ENCODE data around the gene FAM3D. TPM values are rescaled to one million over a fixed set of nuclear protein-coding genes. Genes with fewer than 3 reads are reported as not detected.
"Not testable (repeated sequence)": the region's sequence is repeated elsewhere in the genome, so short reads cannot be mapped to it uniquely, and the experiment has no call there.

The FAM3D gene
- total RNA-seq, 2 experiments from 2014 or later: not detected

GRCh38 chr3:58680879-58681525, 14.4 kb upstream of the FAM3D start:
- Mint-ChIP-seq H3K9me3 (ENCODE audit: insufficient read depth) (no peaks in the 10 kb centered on the region), H3K27ac (no peak overlapping the region), H3K27me3 (ENCODE audit: low read depth) (peaks cover 5% of the 10 kb centered on the region), H3K4me3 (no peak overlapping the region), H3K36me3 (ENCODE audit: low read depth) (no peaks in the 10 kb centered on the region), H3K4me1 (ENCODE audit: low read depth) (no peaks in the 10 kb centered on the region)
- ATAC-seq (no peak), DNase-seq (no peak)
- ChIA-PET POLR2A (no interaction called here), CTCF (no interaction called here)

- H3K4me3 Mint-ChIP-seq: no peak overlapping the region
Measured at GRCh38 chr3:58679974-58680666, 13.5 kb upstream of the FAM3D start.

GRCh38 chr3:58679446-58679845, 12.9 kb upstream of the FAM3D start:
- H3K36me3 Mint-ChIP-seq (ENCODE audit: low read depth): no peaks in the 10 kb centered on the region
- no peaks in the 10 kb centered on the region for H3K9me3 Mint-ChIP-seq (ENCODE audit: insufficient read depth)
- POLR2A ChIA-PET: no interaction called here
- H3K27me3 Mint-ChIP-seq (ENCODE audit: low read depth): peaks cover 11% of the 10 kb centered on the region
- no peak overlapping the region for H3K4me3 Mint-ChIP-seq
- CTCF ChIA-PET: no interaction called here
- ATAC-seq (no peak), DNase-seq (no peak)
- no peak overlapping the region for H3K27ac Mint-ChIP-seq
- no peaks in the 10 kb centered on the region for H3K4me1 Mint-ChIP-seq (ENCODE audit: low read depth)

More at GRCh38 chr3:58679974-58680666, 13.5 kb upstream of the FAM3D start:
- Mint-ChIP-seq H3K9me3 (ENCODE audit: insufficient read depth) (no peaks in the 10 kb centered on the region), H3K27me3 (ENCODE audit: low read depth) (peaks cover 11% of the 10 kb centered on the region), H3K4me1 (ENCODE audit: low read depth) (no peaks in the 10 kb centered on the region), H3K36me3 (ENCODE audit: low read depth) (no peaks in the 10 kb centered on the region), H3K27ac (no peak overlapping the region)
- CTCF ChIA-PET: no interaction called here
- POLR2A ChIA-PET: no interaction called here
- no peak for DNase-seq
- no peak for ATAC-seq

- ATAC-seq; POLR2A ChIA-PET; H3K4me1 Mint-ChIP-seq (ENCODE audit: low read depth); H3K27ac Mint-ChIP-seq; H3K4me3 Mint-ChIP-seq; H3K9me3 Mint-ChIP-seq (ENCODE audit: insufficient read depth); H3K36me3 Mint-ChIP-seq (ENCODE audit: low read depth); DNase-seq; CTCF ChIA-PET: not testable (repeated sequence)
- H3K27me3 Mint-ChIP-seq (ENCODE audit: low read depth): peaks cover 11% of the 10 kb centered on the region
Measured at GRCh38 chr3:58678177-58678970, 11.8 kb upstream of the FAM3D start.

- DNase-seq (no peak), ATAC-seq (no peak)
- ChIA-PET POLR2A (no interaction called here), CTCF (no interaction called here)
- H3K4me1 Mint-ChIP-seq (ENCODE audit: low read depth): no peaks in the 10 kb centered on the region
- no peaks in the 10 kb centered on the region for H3K36me3 Mint-ChIP-seq (ENCODE audit: low read depth)
- peaks cover 7% of the 10 kb centered on the region for H3K27me3 Mint-ChIP-seq (ENCODE audit: low read depth)
- no peaks in the 10 kb centered on the region for H3K9me3 Mint-ChIP-seq (ENCODE audit: insufficient read depth)
- H3K4me3 Mint-ChIP-seq: no peak overlapping the region
- H3K27ac Mint-ChIP-seq: no peak overlapping the region
Measured at GRCh38 chr3:58672880-58673279, 6.3 kb upstream of the FAM3D start.

- Mint-ChIP-seq H3K36me3 (ENCODE audit: low read depth) (no peaks in the 10 kb centered on the region), H3K27ac (no peak overlapping the region), H3K4me1 (ENCODE audit: low read depth) (no peaks in the 10 kb centered on the region), H3K4me3 (no peak overlapping the region), H3K9me3 (ENCODE audit: insufficient read depth) (no peaks in the 10 kb centered on the region), H3K27me3 (ENCODE audit: low read depth) (peaks cover 7% of the 10 kb centered on the region)
- ChIA-PET POLR2A (no interaction called here), CTCF (no interaction called here)
- ATAC-seq (no peak), DNase-seq (no peak)
Measured at GRCh38 chr3:58672451-58672850, 5.9 kb upstream of the FAM3D start.

- no peak for DNase-seq
- H3K27ac Mint-ChIP-seq: no peak overlapping the region
- no peak overlapping the region for H3K4me3 Mint-ChIP-seq
- H3K36me3 Mint-ChIP-seq (ENCODE audit: low read depth): no peaks in the 10 kb centered on the region
- H3K4me1 Mint-ChIP-seq (ENCODE audit: low read depth): no peaks in the 10 kb centered on the region
- ATAC-seq: no peak
- ChIA-PET POLR2A (no interaction called here), CTCF (no interaction called here)
- H3K9me3 Mint-ChIP-seq (ENCODE audit: insufficient read depth): no peaks in the 10 kb centered on the region
- peaks cover 2% of the 10 kb centered on the region for H3K27me3 Mint-ChIP-seq (ENCODE audit: low read depth)
Measured at GRCh38 chr3:58670506-58671135, 4.0 kb upstream of the FAM3D start.

GRCh38 chr3:58668247-58668646, 1.7 kb upstream of the FAM3D start:
- Mint-ChIP-seq H3K4me1 (ENCODE audit: low read depth) (no peaks in the 10 kb centered on the region), H3K9me3 (ENCODE audit: insufficient read depth) (no peaks in the 10 kb centered on the region), H3K27ac (no peak overlapping the region), H3K27me3 (ENCODE audit: low read depth) (no peaks in the 10 kb centered on the region), H3K36me3 (ENCODE audit: low read depth) (no peaks in the 10 kb centered on the region), H3K4me3 (no peak overlapping the region)
- CTCF ChIA-PET: no interaction called here
- ATAC-seq (no peak), DNase-seq (no peak)
- POLR2A ChIA-PET: no interaction called here

- no peaks in the 10 kb centered on the region for H3K27me3 Mint-ChIP-seq (ENCODE audit: low read depth)
- no peak for DNase-seq
- no peak for ATAC-seq
- CTCF ChIA-PET: no interaction called here
- POLR2A ChIA-PET: no interaction called here
- no peaks in the 10 kb centered on the region for H3K4me1 Mint-ChIP-seq (ENCODE audit: low read depth)
- no peak overlapping the region for H3K4me3 Mint-ChIP-seq
- no peaks in the 10 kb centered on the region for H3K36me3 Mint-ChIP-seq (ENCODE audit: low read depth)
- no peak overlapping the region for H3K27ac Mint-ChIP-seq
- H3K9me3 Mint-ChIP-seq (ENCODE audit: insufficient read depth): no peaks in the 10 kb centered on the region
Measured at GRCh38 chr3:58667704-58668103, 1.1 kb upstream of the FAM3D start.

GRCh38 chr3:58667229-58667628, 655 bp upstream of the FAM3D start:
- no peak overlapping the region for H3K27ac Mint-ChIP-seq
- no peak for DNase-seq
- no peaks in the 10 kb centered on the region for H3K36me3 Mint-ChIP-seq (ENCODE audit: low read depth)
- ChIA-PET POLR2A (no interaction called here), CTCF (no interaction called here)
- H3K27me3 Mint-ChIP-seq (ENCODE audit: low read depth): no peaks in the 10 kb centered on the region
- ATAC-seq: no peak
- no peaks in the 10 kb centered on the region for H3K4me1 Mint-ChIP-seq (ENCODE audit: low read depth)
- no peaks in the 10 kb centered on the region for H3K9me3 Mint-ChIP-seq (ENCODE audit: insufficient read depth)
- no peak overlapping the region for H3K4me3 Mint-ChIP-seq

- H3K27me3 Mint-ChIP-seq (ENCODE audit: low read depth): no peaks in the 10 kb centered on the region
- no peaks in the 10 kb centered on the region for H3K36me3 Mint-ChIP-seq (ENCODE audit: low read depth)
- no peaks in the 10 kb centered on the region for H3K4me1 Mint-ChIP-seq (ENCODE audit: low read depth)
- H3K27ac Mint-ChIP-seq: no peak overlapping the region
- DNase-seq (no peak), ATAC-seq (no peak)
- H3K9me3 Mint-ChIP-seq (ENCODE audit: insufficient read depth): no peaks in the 10 kb centered on the region
- ChIA-PET POLR2A (no interaction called here), CTCF (interaction anchor here (1.3 kb wide), 1 partner anchor 35 kb away, joined by 3 read pairs; no protein-coding TSS in a partner anchor)
- no peak overlapping the region for H3K4me3 Mint-ChIP-seq
Measured at GRCh38 chr3:58665405-58665804, 1.2 kb downstream of the FAM3D start.

- H3K9me3 Mint-ChIP-seq (ENCODE audit: insufficient read depth): no peaks in the 10 kb centered on the region
- no peak for DNase-seq
- no peak for ATAC-seq
- ChIA-PET POLR2A (no interaction called here), CTCF (no interaction called here)
- H3K36me3 Mint-ChIP-seq (ENCODE audit: low read depth): no peaks in the 10 kb centered on the region
- H3K4me1 Mint-ChIP-seq (ENCODE audit: low read depth): no peaks in the 10 kb centered on the region
- H3K27me3 Mint-ChIP-seq (ENCODE audit: low read depth): no peaks in the 10 kb centered on the region
- no peak overlapping the region for H3K4me3 Mint-ChIP-seq
- H3K27ac Mint-ChIP-seq: no peak overlapping the region
Measured at GRCh38 chr3:58664611-58665010, 2.0 kb downstream of the FAM3D start.
